HCT116 (cell line): Measurements from ENCODE around the gene ICAM4. TPM values are rescaled to one million over a fixed set of nuclear protein-coding genes. Genes with fewer than 3 reads are reported as not detected.

ENCODE experiments used
- ATAC-seq: fragments of 200-7000 bp; cut with Tn5 transposase; 2 replicates; pipeline ENCODE4 v1.9.1; 2020; ENCODE audit warnings: mild to moderate bottlenecking, moderate library complexity
- BruUV-seq: library from RNA; stranded (reverse); fragments of 400-500 nt; replicated peaks from 2 replicates; lab custom pipeline; 2021; lab: Mats Ljungman, UMichigan
- CTCF ChIA-PET: fragments of 300-600 bp; sonication (Branson Sonifier 250); formaldehyde crosslinking; loops from one replicate; lab custom pipeline; 2021; ENCODE audit warnings: antibody characterized with exemption; lab: Charles Lee
- POLR2A ChIA-PET: fragments of 300-600, 350-600 bp; sonication (Branson Sonifier 250); formaldehyde crosslinking; loops from one replicate; lab custom pipeline; 2021; ENCODE audit warnings: antibody characterized with exemption; lab: Charles Lee
- RAD21 ChIA-PET, 2 experiments: fragments of 300-600 bp; sonication (Branson Sonifier 250); formaldehyde crosslinking; loops; one replicate each; lab custom pipeline; 2023; ENCODE audit warnings: low total read pairs in 2 of 2; ENCODE audit not compliant: uncharacterized antibody in 2 of 2, unreplicated experiment in 2 of 2, low non-redundant PET in 1 of 2; lab: Charles Lee
- DNase-seq: peaks from one replicate; pipeline ENCODE4 v3.0.0-alpha.2; 2010; ENCODE audit warnings: low read depth, low spot score
- H2AFZ ChIP-seq: fragments of 200-600 bp; shearing (Covaris generic), sonication (generic); 2 replicates; pipeline ENCODE4 v1.6.1; 2017; ENCODE audit warnings: low read depth, mixed run types, mixed read lengths, antibody characterized with exemption, low read length; ENCODE audit not compliant: poor library complexity, severe bottlenecking
- H3K27ac ChIP-seq: 2 replicates; pipeline ENCODE4 v1.5.1; 2012; ENCODE audit warnings: low read depth, low read length
- H3K27me3 ChIP-seq: fragments of 200-600 bp; sonication (generic); 2 replicates; pipeline ENCODE4 v1.6.1; 2016; ENCODE audit warnings: mixed run types, low read length, mixed read lengths; ENCODE audit not compliant: insufficient read depth
- H3K36me3 ChIP-seq, 2 experiments: fragments of 200-500 bp in 1 of 2; fragments of 200-600 bp in 1 of 2; sonication (Bioruptor generic) in 1 of 2; sonication (generic) in 1 of 2; 2 replicates each; pipeline versions ENCODE4 v1.5.1 to v1.6.1; 2014 to 2016; ENCODE audit warnings: low read length in 2 of 2, inconsistent platforms in 1 of 2, mixed read lengths in 1 of 2, mixed run types in 1 of 2; ENCODE audit not compliant: insufficient read depth in 2 of 2, control insufficient read depth in 1 of 2
- H3K4me1 ChIP-seq, 2 experiments: fragments of 200-600 bp in 1 of 2; sonication (generic) in 1 of 2; 2 replicates each; pipeline versions ENCODE4 v1.5.1 to v1.6.1; 2012 to 2017; ENCODE audit warnings: low read length in 2 of 2, inconsistent platforms in 1 of 2, mild to moderate bottlenecking in 1 of 2, mixed read lengths in 1 of 2, mixed run types in 1 of 2, moderate library complexity in 1 of 2; ENCODE audit not compliant: insufficient read depth in 2 of 2, control insufficient read depth in 1 of 2
- H3K4me2 ChIP-seq: fragments of 200-600 bp; sonication (generic); 2 replicates; pipeline ENCODE4 v1.6.1; 2017; ENCODE audit warnings: mixed run types, low read length, mixed read lengths
- H3K4me3 ChIP-seq, 2 experiments: fragments of 200-600 bp in 1 of 2; sonication (generic) in 1 of 2; replicated peaks in 1 of 2; 2 replicates each; pipeline ENCODE4 v1.5.1; 2011 to 2016; ENCODE audit warnings: low read length in 2 of 2, control low read depth in 1 of 2, low read depth in 1 of 2, mild to moderate bottlenecking in 1 of 2, mixed read lengths in 1 of 2, mixed run types in 1 of 2
- H3K79me2 ChIP-seq: fragments of 200-600 bp; sonication (generic); 2 replicates; pipeline ENCODE4 v1.6.1; 2017; ENCODE audit warnings: mild to moderate bottlenecking, mixed run types, low read length, moderate library complexity, mixed read lengths; ENCODE audit not compliant: insufficient read depth
- H3K9ac ChIP-seq: fragments of 200-600 bp; sonication (generic); 2 replicates; pipeline ENCODE4 v1.6.1; 2016; ENCODE audit warnings: low read length, mixed read lengths
- H3K9me2 ChIP-seq: fragments of 200-600 bp; sonication (generic), shearing (Covaris generic); 2 replicates; pipeline ENCODE4 v1.6.1; 2017; ENCODE audit warnings: mixed run types, mild to moderate bottlenecking, moderate library complexity; ENCODE audit not compliant: insufficient read depth
- H3K9me3 ChIP-seq, 2 experiments: fragments of 200-500 bp in 1 of 2; fragments of 200-600 bp in 1 of 2; sonication (Bioruptor generic) in 1 of 2; sonication (generic) in 1 of 2; 2 replicates each; pipeline ENCODE4 v1.6.1; 2014 to 2017; ENCODE audit warnings: low read length in 2 of 2, mixed read lengths in 2 of 2, inconsistent platforms in 1 of 2, low read depth in 1 of 2, mild to moderate bottlenecking in 1 of 2, mixed run types in 1 of 2, moderate library complexity in 1 of 2; ENCODE audit not compliant: control insufficient read depth in 1 of 2, insufficient read depth in 1 of 2
- H4K20me1 ChIP-seq: fragments of 200-600 bp; sonication (generic), shearing (Covaris generic); 2 replicates; pipeline ENCODE4 v1.6.1; 2017; ENCODE audit warnings: mixed run types, mild to moderate bottlenecking, moderate library complexity; ENCODE audit not compliant: insufficient read depth
- CBX3 ChIP-seq: IDR thresholded peaks from 2 replicates; pipeline ENCODE4 v1.6.1; 2012; ENCODE audit warnings: low read depth
- CEBPB ChIP-seq: IDR thresholded peaks from 2 replicates; pipeline ENCODE4 v1.6.1; 2012; ENCODE audit warnings: low read depth
- EZH2 ChIP-seq: fragments of 200-600 bp; sonication (generic); IDR thresholded peaks from 2 replicates; pipeline ENCODE4 v1.6.1; 2017; ENCODE audit warnings: antibody characterized with exemption, mixed run types
- FOSL1 ChIP-seq: IDR thresholded peaks from 2 replicates; pipeline ENCODE4 v1.6.1; 2012; ENCODE audit warnings: low read depth
- JUND ChIP-seq: IDR thresholded peaks from 2 replicates; pipeline ENCODE4 v1.6.1; 2012
- POLR2AphosphoS5 ChIP-seq: IDR thresholded peaks from 2 replicates; pipeline ENCODE4 v1.6.1; 2011; ENCODE audit warnings: mild to moderate bottlenecking, low read depth, low read length, moderate library complexity
- SIN3A ChIP-seq: IDR thresholded peaks from 2 replicates; pipeline ENCODE4 v1.6.1; 2012; ENCODE audit warnings: low read depth
- SP1 ChIP-seq: IDR thresholded peaks from 2 replicates; pipeline ENCODE4 v1.6.1; 2012; ENCODE audit warnings: low read depth
- SRF ChIP-seq: IDR thresholded peaks from 2 replicates; pipeline ENCODE4 v1.6.1; 2012; ENCODE audit warnings: low read depth
- ZFX ChIP-seq: fragments of 450-650 bp; IDR thresholded peaks from 2 replicates; pipeline ENCODE4 v1.6.1; 2017
- intact Hi-C: fragments of 100-400 bp; cut with micrococcal nuclease; formaldehyde crosslinking; loops from 2 replicates; pipeline ENCODE4 v1.10.0; 2022
- total RNA-seq: library from RNA; stranded (reverse); gene quantifications from one replicate; pipeline ENCODE4 v1.2.1, GENCODE V29; 2021; ENCODE audit not compliant: unreplicated experiment
- TF ChIP-seq, protein P1 (sequence below): IDR thresholded peaks from 2 replicates; pipeline ENCODE4 v1.6.1; 2012; ENCODE audit warnings: low read depth
- TF ChIP-seq, protein P2 (sequence below), 3 experiments: fragments of 200-600 bp in 1 of 3; sonication (generic) in 1 of 3; IDR thresholded peaks in 2 of 3; conservative IDR thresholded peaks in 1 of 3; 2 replicates each; pipeline ENCODE4 v1.5.1; 2012 to 2017; ENCODE audit warnings: low read depth in 2 of 3, low read length in 2 of 3, antibody characterized with exemption in 1 of 3, borderline replicate concordance in 1 of 3, control low read depth in 1 of 3, mild to moderate bottlenecking in 1 of 3, mixed read lengths in 1 of 3, mixed run types in 1 of 3, moderate library complexity in 1 of 3; ENCODE audit not compliant: insufficient read depth in 1 of 3
- TF ChIP-seq, protein P3 (sequence below): IDR thresholded peaks from 2 replicates; pipeline ENCODE4 v1.6.1; 2011; ENCODE audit warnings: mild to moderate bottlenecking, low read length, moderate library complexity; ENCODE audit not compliant: insufficient replicate concordance; ENCODE audit errors: extremely low read depth
- TF ChIP-seq, protein P4 (sequence below): IDR thresholded peaks from 2 replicates; pipeline ENCODE4 v1.6.1; 2012

ICAM4 gene
- total RNA-seq, 1 experiment from 2014 or later = not detected

DNA sequence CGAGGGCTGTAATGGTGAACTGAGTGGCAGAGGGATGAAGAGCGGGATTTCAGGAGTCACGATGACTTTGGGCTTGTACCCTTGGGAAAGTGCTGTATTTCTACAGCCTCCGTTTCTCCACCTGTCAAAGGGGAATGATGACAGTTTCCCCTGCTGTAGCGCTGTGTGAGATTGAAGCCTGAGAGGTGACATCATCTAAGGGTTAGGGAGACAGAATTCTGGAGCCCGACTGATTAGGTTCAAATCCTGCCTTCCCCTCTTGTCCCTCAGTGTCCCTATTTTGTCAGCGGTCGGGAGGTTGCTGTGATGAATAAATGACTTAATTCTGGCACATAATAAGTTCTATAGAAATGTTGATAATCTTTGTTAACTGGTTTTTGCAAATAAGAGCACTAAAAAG, 34.0 kb upstream of the ICAM4 start:
- H4K20me1 ChIP-seq = no peaks in the 10 kb centered on the region
- peak overlapping the region; percentile 82 for H3K27ac ChIP-seq
- H3K9me3 ChIP-seq = no peaks in the 10 kb centered on the region
- TSS peak; percentile 68 for BruUV-seq
- ChIA-PET POLR2A (no interaction called here), CTCF (no interaction called here), RAD21 (no interaction called here)
- H2AFZ ChIP-seq = no peak overlapping the region
- peaks cover 7 to 32% of the 10 kb centered on the region in 2 experiments; a peak in 3 of 4 replicates for H3K4me1 ChIP-seq
- intact Hi-C loops = no loop called here
- peak overlapping the region; percentile 98 to 99 for H3K4me3 ChIP-seq
- H3K9ac ChIP-seq = peak overlapping the region; percentile 95
- H3K9me2 ChIP-seq = no peaks in the 10 kb centered on the region
- TF ChIP-seq JUND (no peak), CEBPB (no peak), SRF (no peak), POLR2AphosphoS5 (no peak), SP1 (no peak), CBX3 (no peak), ZFX (no peak), FOSL1 (no peak), EZH2 (no peak), SIN3A (no peak)
- TF ChIP-seq, protein P1, sequence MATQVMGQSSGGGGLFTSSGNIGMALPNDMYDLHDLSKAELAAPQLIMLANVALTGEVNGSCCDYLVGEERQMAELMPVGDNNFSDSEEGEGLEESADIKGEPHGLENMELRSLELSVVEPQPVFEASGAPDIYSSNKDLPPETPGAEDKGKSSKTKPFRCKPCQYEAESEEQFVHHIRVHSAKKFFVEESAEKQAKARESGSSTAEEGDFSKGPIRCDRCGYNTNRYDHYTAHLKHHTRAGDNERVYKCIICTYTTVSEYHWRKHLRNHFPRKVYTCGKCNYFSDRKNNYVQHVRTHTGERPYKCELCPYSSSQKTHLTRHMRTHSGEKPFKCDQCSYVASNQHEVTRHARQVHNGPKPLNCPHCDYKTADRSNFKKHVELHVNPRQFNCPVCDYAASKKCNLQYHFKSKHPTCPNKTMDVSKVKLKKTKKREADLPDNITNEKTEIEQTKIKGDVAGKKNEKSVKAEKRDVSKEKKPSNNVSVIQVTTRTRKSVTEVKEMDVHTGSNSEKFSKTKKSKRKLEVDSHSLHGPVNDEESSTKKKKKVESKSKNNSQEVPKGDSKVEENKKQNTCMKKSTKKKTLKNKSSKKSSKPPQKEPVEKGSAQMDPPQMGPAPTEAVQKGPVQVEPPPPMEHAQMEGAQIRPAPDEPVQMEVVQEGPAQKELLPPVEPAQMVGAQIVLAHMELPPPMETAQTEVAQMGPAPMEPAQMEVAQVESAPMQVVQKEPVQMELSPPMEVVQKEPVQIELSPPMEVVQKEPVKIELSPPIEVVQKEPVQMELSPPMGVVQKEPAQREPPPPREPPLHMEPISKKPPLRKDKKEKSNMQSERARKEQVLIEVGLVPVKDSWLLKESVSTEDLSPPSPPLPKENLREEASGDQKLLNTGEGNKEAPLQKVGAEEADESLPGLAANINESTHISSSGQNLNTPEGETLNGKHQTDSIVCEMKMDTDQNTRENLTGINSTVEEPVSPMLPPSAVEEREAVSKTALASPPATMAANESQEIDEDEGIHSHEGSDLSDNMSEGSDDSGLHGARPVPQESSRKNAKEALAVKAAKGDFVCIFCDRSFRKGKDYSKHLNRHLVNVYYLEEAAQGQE = no peak
- TF ChIP-seq, protein P2, sequence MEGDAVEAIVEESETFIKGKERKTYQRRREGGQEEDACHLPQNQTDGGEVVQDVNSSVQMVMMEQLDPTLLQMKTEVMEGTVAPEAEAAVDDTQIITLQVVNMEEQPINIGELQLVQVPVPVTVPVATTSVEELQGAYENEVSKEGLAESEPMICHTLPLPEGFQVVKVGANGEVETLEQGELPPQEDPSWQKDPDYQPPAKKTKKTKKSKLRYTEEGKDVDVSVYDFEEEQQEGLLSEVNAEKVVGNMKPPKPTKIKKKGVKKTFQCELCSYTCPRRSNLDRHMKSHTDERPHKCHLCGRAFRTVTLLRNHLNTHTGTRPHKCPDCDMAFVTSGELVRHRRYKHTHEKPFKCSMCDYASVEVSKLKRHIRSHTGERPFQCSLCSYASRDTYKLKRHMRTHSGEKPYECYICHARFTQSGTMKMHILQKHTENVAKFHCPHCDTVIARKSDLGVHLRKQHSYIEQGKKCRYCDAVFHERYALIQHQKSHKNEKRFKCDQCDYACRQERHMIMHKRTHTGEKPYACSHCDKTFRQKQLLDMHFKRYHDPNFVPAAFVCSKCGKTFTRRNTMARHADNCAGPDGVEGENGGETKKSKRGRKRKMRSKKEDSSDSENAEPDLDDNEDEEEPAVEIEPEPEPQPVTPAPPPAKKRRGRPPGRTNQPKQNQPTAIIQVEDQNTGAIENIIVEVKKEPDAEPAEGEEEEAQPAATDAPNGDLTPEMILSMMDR (IDR thresholded peaks at IDR 0.05 in 2 of 3, conservative IDR thresholded peaks at IDR 0.05 in 1 of 3; ENCODE audit: borderline replicate concordance in 1 of 3, insufficient read depth in 1 of 3, low read depth in 2 of 3, low read length in 2 of 3) = no peak
- TF ChIP-seq, protein P3, sequence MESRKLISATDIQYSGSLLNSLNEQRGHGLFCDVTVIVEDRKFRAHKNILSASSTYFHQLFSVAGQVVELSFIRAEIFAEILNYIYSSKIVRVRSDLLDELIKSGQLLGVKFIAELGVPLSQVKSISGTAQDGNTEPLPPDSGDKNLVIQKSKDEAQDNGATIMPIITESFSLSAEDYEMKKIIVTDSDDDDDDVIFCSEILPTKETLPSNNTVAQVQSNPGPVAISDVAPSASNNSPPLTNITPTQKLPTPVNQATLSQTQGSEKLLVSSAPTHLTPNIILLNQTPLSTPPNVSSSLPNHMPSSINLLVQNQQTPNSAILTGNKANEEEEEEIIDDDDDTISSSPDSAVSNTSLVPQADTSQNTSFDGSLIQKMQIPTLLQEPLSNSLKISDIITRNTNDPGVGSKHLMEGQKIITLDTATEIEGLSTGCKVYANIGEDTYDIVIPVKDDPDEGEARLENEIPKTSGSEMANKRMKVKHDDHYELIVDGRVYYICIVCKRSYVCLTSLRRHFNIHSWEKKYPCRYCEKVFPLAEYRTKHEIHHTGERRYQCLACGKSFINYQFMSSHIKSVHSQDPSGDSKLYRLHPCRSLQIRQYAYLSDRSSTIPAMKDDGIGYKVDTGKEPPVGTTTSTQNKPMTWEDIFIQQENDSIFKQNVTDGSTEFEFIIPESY = no peak
- TF ChIP-seq, protein P4, sequence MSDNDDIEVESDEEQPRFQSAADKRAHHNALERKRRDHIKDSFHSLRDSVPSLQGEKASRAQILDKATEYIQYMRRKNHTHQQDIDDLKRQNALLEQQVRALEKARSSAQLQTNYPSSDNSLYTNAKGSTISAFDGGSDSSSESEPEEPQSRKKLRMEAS = no peak
- TF ChIP-seq, all 23 proteins: peak for 0
- peak overlapping the region; percentile 95 for H3K4me2 ChIP-seq
- H3K36me3 ChIP-seq = peaks cover 16 to 19% of the 10 kb centered on the region in 2 experiments
- H3K79me2 ChIP-seq = peaks cover 28% of the 10 kb centered on the region
- DNase-seq (no peak), ATAC-seq (no peak)
- no peaks in the 10 kb centered on the region for H3K27me3 ChIP-seq
